ENCODE measurements around the gene AVPR1B.
A peak's percentile ranks its signal among the peaks of the same experiment; 100 is the strongest.

AVPR1B gene

DNA sequence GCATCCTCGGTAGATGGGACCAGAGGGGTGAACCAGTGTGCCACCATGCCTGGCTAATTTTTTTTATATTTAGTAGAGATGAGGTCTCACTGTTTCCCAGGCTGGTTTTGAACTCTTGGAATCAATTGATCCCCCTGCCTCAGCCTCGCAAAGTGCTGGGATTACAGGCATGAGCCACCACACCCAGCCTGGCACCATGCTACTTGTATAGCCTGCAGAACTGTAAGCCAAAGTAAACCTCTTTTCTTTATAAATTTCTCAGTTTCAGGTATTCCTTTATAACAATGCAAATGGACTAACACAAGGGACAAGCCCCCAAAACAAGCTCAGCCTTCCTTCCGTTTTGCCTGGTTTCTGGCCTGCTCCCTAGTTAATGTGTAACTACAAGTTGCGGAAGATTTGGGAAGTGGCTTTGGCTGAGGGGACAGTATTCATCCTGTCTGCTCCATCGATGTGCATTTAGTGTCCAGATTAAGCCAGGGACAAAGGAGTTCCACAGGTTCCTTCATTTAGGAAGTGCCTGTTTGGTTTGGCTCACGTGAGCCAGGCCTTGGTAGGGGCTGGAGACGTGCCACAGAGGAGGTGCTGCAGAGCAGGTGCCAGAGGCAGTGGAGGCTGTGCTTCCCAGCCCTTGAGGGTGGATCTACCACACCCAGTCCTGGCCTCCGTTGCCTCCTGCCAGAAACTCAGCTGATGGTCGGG is 4.4 kb downstream of the AVPR1B start:
- no peak for DNase-seq (ENCODE audit: low read depth, low spot score)

DNA sequence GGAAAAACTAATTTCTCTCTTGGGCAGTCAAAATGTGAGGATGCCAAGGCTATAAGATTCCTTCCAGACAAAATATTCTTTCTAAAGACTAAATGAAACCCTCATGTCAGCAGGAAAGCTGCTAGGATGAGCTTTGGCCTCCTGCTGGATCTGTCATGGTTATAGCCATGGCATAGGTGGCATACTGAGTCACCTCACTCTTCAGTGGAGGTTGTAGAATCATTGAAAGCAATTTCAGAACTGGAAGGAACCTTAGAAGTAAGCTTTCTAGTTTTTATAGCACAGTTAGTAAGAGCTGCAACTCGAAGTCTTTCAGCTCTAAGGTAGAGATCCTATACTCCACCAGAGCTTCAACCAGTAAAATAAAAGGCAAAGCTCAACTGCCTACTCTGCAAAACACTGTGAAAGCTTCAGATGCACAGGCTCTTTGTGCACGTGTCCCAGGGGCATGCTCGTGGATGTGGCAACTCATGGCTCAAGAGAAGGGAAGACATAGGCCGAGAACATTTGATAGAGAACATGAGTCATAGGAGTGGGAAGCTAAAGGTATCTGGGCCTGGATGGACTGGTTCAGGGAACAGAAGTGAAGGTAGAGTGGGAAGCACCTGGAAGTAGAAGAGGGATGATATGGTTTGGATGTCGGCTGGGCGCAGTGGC is 5.8 kb downstream of the AVPR1B start:
- no peak for DNase-seq (ENCODE audit: low read depth, low spot score)

DNA sequence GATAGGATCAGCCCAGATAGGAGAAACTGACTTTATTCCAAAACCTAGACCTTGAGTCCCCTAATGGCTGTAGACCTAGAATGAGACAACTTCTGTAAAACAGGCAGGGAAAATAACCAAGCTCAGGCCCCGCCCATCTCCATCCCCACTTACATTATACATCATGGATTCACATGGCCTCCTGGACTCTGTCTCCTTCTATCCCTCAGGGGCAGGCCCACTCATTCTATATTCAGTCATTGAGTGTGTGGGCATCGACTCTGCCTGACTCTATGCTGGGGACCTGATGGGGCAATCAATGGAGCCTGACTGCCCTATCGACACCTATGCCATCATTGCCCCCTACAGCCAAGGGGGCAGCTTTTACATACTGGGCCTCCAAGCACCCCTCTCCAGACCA is 6.4 kb downstream of the AVPR1B start:
- DNase-seq (ENCODE audit: low read depth, low spot score) = no peak

DNA sequence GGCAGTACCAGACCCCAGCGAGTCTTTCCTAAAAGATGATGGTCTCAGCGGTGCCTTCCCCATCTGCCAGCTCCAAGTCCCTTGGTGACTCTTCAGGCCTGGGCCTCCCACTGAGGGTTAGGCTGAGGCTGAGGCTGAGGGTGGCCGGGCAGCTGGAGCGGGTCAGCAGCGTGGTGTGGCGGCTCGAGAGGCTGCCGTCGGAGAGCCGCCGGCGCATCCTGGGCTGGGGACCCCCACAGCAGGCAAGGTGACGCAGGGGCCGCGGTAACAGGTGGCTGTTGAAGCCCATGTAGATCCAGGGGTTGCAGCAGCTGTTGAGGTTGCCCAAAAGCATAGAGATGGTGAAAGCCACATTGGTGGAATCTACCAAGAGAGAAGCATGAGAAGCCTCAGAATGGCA is 7.0 kb downstream of the AVPR1B start:
- DNase-seq (ENCODE audit: low read depth, low spot score) = no peak

DNA sequence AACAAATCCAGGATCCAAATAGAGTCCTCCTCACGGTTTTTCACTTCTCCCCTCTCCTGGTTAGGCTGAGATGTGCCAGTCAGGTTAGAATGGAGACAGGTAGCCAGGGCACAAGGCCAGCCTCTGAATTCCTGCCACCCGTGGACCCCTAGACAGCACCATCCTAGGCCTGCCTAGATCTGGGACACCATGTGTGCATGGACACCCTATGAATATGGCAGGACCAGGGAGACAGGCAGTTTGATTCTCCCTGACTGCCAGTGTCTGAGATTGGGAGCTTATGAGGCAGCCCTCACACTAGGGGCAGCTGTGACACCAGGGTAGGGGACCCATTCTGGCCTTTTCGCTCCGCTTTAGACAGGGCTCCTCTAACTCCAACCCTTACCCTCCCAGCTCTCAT is 7.5 kb downstream of the AVPR1B start:
- no peak for DNase-seq (ENCODE audit: low read depth, low spot score)

DNA sequence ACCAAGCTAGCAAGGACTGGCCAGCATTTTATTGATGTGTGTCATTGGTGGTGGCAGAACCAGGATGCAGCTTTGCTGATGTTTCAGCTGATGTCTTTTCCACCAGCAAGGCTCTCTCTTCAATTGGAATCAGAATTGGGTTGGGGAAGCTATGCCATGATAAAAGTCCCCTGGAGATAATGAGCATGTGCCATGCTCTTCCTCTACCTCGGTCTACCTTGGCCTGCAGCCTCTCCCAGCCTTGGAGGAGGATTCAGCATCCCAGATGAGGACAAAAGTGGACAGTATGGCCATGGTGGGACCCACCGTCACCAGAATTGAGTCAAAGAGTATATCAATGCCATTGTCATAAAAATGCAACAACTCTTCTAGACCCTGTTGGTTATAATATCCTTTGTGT is 8.6 kb downstream of the AVPR1B start:
- no peak for DNase-seq (ENCODE audit: low read depth, low spot score)

DNA sequence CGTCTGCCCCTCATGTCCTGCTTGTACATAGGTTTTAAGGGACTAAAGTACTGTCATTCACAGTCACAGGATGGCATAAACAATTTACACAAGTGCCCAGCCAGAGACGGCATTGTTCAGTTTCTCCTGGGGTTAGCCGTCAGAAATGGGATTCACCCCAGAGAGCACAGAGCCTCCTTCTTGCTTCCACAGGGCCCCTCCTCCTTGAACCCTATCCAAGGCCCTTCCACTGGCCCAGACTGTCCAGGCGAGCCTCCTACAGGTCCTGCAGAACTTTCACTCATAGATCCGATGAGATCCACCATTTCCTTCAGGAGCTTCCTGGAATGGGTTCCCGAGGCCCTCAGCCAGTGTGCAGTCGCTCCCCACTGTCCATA is 10.0 kb downstream of the AVPR1B start:
- DNase-seq (ENCODE audit: low read depth, low spot score) = no peak

DNA sequence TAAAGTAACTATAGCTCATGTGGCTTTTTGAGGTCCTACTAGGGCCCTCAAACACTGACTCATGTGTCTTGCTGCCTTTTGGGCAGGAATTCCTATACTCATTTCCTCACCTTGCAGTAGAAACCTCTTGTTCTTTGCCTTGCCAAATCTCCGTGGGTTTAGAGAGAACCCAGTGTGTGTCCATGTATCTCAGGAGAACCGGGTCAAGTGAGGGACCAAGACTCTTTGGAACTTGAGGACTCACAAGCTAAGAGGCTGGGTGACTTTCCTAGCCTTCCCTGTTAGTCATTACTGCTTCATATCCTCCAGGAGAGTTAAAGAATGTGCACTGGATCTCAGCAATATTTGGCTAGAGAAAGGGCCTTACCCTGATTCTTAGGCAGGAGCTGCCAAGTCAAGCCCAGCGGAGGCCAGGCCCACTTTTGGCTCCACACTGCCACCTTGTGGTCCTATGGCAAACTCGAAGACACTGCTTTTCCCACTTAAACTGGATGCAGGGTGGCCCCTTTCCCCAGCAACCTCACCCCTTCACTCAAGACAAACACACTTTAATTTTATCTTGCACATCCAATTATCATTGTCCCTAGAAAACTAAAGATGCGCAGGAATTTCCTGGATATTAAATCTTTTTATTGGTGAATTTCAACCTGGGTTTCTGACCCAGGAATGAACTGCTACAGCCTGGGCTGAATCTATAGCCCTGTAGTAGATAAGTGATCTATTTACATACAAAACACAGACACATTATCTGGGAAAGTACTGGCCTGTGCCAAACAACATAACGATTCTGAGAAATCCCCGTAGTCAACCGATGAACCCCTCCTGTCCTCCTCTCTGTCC is 10.6 kb downstream of the AVPR1B start:
- DNase-seq (ENCODE audit: low read depth, low spot score) = peak; percentile 40

DNA sequence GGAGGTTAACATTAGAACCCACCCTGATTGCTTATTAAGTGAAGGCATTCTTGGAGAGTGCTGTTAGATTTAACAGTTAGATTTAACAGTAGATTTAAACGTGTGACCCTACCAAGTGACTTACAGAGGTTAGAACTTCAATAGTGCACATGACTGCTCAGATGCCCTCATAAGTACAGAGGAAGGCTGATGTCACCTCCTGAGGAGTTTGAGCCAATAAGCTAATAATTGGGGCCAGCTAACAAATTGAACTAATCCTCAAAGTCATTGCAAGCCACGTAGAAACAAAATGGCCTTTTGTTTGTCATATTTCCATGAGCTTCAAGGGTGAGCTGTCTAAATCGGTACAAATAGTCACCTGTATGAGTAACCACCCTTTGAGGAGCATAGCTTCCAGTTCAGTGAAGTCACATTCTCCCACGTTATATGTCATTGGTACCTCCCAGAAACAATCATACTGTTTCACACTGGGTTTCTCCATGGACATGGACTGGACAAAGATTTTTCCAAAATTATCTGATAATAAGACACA is 11.7 kb downstream of the AVPR1B start:
- no peak for DNase-seq (ENCODE audit: low read depth, low spot score)

DNA sequence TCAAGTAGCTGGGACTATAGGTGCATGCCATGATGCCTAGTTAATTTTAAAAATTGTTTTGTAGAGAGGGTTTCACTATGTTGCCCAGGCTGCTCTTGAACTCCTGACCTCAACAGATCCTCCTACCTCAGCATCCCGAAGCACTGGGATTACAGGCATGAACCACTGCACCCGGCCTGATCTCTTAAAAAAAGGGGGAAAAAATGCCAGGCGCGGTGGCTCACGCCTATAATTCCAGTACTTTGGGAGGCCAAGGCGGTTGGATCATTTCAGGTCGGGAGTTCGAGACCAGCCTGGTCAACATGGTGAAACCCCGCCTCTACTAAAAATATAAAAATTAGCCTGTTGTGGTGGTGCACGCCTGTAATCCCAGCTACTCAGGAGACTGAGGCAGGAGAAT is 13.2 kb downstream of the AVPR1B start:
- DNase-seq (ENCODE audit: low read depth, low spot score) = no peak

DNA sequence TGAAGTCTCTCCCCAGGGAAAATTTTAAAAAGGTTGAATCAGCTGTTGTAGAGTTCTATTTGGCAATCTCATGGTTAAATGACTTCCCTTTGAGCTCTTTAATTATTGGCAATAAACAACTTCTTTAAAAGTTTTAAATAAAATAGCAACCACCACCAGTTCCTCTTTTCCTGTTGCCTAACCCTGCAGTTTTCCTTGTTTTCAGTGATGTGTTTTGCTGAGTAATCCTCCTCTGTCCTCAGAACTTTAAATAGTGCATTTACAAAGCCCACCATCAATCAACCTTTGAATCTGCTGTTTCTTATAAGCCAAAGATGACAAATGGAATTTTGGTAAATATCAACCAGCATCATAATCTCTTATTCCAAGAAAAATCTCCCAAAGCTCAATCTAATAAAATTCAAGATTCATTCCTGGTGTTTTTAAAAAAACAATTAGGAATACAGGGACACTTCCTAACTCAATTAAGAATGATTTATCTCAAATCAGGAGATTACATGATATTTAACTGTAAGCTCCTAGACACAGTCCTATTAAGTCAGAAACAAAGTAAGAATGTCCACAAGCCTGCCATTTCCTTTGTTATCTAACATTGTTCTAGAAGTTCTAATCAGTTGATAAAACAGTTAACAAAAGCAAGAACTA is 14.8 kb downstream of the AVPR1B start:
- no peak for DNase-seq (ENCODE audit: low read depth, low spot score)

DNA sequence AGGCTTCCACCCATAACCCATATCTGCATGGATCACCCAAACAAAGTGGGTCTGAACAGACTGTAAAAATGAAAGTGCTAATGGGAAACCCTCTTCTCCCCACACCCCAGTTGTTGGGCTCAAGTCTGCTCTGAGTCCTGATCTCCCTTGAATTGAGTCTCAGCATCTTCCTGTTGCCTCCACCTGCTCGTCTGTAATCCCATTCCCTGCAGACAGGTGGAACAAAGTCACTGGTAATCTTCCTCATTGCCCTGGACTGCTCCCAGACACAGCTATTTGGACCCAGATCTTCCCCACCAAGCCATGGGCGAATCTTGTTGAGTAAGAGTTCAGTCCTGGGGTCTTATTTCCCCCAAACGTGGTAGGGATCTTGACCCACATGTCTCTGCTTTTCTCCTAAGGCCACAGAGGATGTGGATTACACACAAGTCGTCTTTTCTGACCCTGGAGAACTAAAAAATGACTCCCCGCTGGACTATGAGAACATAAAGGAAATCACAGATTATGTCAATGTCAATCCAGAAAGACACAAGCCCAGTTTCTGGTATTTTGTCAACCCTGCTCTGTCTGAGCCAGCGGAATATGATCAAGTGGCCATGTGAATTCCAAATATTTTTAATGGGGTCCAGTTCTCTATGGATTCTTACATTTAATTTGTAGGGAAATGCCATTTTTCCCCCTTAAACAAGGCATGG is 15.7 kb downstream of the AVPR1B start:
- DNase-seq (ENCODE audit: low read depth, low spot score) = no peak

DNA sequence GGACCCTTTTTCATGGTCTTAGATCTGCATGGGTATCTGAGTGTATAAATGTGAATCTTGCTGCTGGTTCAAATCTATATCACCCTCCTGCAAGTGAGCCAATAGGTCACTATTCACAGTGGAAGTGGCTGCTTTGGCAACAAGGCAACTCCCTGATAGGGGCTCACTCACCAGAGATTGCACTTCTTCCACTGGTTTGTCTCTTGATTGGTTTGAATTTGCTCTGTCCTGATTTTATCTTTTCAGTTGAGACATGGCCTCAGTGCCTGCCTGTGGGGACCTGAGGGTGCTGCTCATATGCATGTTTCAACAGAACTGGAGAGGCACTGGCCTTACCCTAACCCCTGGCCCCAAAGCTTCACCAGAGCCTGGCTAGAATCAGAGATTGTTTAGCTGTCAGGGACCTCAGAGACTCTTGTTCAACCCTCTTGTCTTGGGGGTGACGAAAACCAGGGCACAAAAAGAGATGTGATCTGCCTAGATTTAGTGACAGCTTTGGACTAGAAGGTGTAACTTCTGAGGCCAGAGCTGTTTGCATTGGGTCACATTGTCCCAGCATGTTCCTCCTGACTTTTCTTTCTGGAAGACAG is 16.9 kb downstream of the AVPR1B start:
- DNase-seq (ENCODE audit: low read depth, low spot score) = no peak

DNA sequence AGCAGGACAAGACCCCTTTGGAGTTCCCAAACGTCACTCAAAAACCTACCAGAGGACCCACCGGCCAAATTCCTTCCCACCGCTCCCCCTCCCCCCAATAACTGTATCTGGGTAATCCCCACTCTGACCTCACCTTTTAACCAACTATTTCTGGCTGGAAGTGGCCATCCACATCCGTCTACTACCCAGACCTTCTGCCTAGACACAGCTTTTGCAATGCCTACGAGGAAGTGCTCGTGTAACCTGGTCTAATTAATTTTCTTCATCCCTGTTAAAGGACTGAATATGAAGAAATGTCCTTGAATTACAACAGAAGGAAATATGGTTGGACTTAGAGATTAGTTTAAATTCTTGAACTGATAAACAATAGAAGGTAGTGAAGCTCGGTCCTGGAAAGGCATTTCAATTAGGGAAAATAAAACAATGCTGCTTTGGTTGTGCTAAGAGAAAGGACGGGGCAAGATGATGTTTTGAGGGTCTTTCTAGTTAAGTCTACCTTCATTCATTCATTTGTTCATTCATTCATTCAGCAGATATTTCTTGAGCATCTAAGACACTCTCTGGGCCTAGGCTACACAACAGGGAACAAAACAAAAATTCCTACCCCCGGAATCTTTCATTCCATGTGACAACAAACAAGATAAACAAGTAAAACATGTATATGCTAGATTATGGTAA is 18.8 kb downstream of the AVPR1B start:
- DNase-seq (ENCODE audit: low read depth, low spot score) = no peak

DNA sequence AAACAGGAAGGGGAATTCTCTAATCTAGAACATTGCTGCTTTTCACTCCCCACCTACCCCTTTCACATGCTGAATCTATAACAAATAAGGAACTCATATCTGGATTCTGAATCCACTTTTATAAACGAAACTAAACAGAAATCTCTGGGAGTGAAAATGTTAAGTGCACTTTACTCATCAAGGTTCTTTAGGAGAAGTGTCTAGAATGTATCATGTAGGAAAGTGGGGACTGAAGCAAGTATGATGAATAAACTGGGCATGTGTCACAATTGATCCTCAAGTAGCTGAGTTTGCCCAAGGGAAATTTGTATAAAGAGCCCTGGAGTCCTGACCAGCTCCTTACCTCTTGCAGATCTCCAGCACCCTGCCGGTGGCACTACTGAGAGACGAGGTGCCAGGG is 19.8 kb downstream of the AVPR1B start:
- DNase-seq (ENCODE audit: low read depth, low spot score) = no peak

DNA sequence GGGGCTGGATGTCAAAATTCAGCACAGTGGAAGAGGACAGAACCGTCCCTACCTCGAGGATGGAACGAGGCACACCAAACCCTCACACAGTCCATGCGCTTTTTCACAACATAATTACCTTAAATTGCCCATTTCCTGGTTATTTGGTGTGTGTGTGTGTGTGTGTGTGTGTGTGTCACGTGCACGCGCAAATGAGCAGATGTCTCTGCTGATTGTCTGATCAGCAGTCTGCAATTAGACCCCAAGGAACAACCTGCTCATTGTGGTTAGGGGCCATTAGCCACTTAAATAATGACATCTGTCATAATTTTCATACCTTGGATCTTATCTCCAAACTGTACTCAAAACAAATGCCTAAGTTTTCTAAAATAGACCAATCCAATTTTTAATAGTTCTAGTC is 23.2 kb downstream of the AVPR1B start:
- no peak for DNase-seq (ENCODE audit: low read depth, low spot score)

DNA sequence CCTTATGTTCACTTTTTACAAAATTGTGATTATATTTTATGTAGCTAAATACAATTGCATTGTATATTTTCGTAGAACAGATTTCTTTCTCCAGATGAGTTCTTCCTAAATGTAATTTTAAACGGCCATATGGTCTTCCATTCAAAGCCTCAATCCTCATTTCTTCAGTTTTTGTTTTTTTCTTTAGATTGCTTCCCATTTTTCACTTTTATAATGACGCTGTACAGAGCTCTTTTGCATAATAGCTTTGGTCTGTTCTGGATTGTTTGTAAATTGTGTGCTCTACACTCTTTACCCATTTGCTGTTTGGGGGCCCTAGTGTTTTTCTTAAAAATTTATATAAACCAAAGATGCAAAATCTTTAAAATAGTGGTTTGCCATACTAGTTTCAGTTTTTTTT is 27.8 kb downstream of the AVPR1B start:
- no peak for DNase-seq (ENCODE audit: low read depth, low spot score)

DNA sequence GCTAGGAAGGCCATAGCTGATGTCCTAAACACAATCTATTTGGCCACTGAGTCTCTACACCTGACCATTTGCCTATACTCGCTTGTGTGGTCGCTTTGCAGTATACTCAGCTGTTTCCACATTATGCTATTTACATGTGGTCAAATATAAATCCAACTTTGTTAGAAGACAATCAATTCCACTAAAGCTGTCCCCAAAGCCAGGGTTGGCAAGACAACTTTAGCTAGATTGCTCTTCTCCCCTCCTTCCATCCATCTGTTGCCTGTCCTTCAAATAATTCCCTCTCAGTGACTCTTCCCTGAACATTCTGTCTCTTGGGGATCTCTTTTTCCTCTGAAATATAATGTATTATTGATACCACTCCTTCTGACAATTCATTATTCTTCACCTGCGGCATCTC is 30.1 kb downstream of the AVPR1B start:
- DNase-seq (ENCODE audit: low read depth, low spot score) = no peak

DNA sequence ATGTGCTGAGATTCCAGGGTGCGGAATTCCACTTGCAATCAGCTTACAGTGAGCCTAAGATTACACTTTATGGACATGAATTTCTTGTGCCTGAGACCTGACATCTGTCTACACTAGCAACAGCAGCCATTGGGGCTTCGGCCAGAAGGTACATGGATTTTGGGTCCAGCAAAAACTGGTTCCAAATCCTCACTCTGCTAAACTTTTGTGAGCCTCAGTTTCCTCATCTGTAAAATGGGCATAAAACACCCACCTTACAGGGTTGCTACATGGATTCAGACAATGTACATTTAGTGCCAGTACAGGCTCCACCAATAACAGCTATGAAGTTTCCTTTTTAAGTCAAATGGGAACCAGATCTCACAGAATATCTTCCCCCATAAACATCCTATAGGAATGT is 33.4 kb downstream of the AVPR1B start:
- DNase-seq (ENCODE audit: low read depth, low spot score) = no peak
